T-helper 1 cell treated with Interleukin-12 subunit alpha and Interleukin-12 subunit beta and Interleukin-4 antibody, amounts not matched to agents 30 μg/mL and 1 μg/mL, for 36 hours (primary cell): ENCODE measurements around the gene MYO9B.
"Not testable (repeated sequence)": the region's sequence is repeated elsewhere in the genome, so short reads cannot be mapped to it uniquely, and the experiment has no call there.

Experiments
- H3K27ac Mint-ChIP-seq: one replicate; pipeline ENCODE4 v1.8.0; 2021; ENCODE audit warnings: mild to moderate bottlenecking, mixed read lengths
- H3K27me3 Mint-ChIP-seq: one replicate; pipeline ENCODE4 v1.8.0; 2021; ENCODE audit warnings: low read depth, mixed read lengths
- H3K36me3 Mint-ChIP-seq: one replicate; pipeline ENCODE4 v1.8.0; 2021; ENCODE audit warnings: low read depth, mixed read lengths
- H3K4me1 Mint-ChIP-seq: one replicate; pipeline ENCODE4 v1.8.0; 2021; ENCODE audit warnings: low read depth, mixed read lengths
- H3K4me3 Mint-ChIP-seq: one replicate; pipeline ENCODE4 v1.8.0; 2021; ENCODE audit warnings: mild to moderate bottlenecking, moderate library complexity, mixed read lengths
- H3K9me3 Mint-ChIP-seq: one replicate; pipeline ENCODE4 v1.8.0; 2021; ENCODE audit warnings: mixed read lengths

Gene MYO9B

GRCh38 chr19:17128820-17129219 is 53.2 kb downstream of the MYO9B start:
- Mint-ChIP-seq H3K36me3 (peaks cover 11% of the 10 kb centered on the region), H3K9me3 (no peaks in the 10 kb centered on the region), H3K4me3 (no peak overlapping the region), H3K4me1 (peaks cover 15% of the 10 kb centered on the region), H3K27me3 (no peaks in the 10 kb centered on the region), H3K27ac (no peak overlapping the region)

DNA sequence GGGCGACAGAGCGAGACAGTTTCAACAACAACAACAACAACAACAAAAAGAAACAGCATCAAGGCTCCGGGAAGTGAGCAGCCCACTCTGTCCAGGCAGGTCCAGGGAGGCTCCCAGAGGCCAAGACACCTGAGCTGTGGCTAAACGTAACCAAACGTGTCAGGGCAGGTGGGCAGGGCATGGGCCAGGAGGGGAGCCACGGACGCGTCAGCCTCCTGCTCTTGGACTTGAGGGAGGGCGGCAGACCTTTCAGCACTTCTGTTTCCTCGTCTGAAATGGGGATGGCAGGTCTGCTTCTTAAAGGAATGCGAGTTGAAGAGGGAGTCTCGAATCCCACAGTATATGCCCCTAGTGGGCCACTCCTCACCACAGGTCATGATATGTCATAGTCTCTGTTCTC is 53.8 kb downstream of the MYO9B start:
- Mint-ChIP-seq H3K27me3 (no peaks in the 10 kb centered on the region), H3K4me1 (peaks cover 18% of the 10 kb centered on the region), H3K27ac (no peak overlapping the region), H3K36me3 (peaks cover 15% of the 10 kb centered on the region), H3K4me3 (no peak overlapping the region), H3K9me3 (no peaks in the 10 kb centered on the region)

DNA sequence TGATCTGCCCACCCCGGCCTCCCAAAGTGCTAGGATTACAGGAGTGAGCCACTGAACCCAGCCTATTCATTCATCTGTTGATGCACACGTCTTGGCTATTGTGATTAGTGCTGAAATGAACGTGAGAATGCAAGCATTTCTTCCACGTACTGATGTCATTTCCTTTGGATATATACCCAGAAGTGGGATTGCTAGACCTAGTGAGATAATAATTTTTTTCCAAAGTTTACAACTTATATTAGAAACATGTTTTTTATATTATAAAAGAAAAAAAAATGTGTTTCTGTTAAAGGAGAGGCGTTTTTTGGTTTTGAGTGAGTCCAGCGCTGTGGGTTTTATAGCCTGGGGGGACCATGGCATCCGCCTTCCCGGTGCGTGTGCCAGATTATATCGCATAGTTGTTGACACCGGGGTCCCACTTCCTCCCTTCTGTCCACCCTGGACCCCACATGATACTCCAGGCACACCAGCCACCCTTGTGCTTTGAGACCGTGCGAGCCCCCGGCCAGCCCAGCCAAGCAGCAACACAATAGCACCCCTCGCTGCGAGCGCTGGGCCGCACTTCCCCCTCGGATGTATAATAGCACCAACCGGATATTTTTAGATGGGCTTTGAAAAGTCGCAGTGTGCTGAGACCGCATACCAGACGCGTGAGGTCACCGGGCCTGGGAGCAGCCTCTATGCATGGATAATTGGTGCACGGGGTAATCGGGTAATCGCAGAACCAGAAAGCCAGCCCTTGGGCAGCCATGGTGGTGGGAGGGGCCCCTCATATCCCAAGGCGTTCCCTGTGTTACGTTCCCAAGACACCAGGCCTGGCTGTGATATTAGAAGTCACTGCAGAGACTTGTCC is 59.6 kb downstream of the MYO9B start:
- H3K36me3 Mint-ChIP-seq, result peaks cover 25% of the 10 kb centered on the region
- no peaks in the 10 kb centered on the region for H3K9me3 Mint-ChIP-seq
- H3K4me3 Mint-ChIP-seq, result peak overlapping the region; percentile 17
- peaks cover 7% of the 10 kb centered on the region for H3K4me1 Mint-ChIP-seq
- no peak overlapping the region for H3K27ac Mint-ChIP-seq
- H3K27me3 Mint-ChIP-seq, result no peaks in the 10 kb centered on the region

DNA sequence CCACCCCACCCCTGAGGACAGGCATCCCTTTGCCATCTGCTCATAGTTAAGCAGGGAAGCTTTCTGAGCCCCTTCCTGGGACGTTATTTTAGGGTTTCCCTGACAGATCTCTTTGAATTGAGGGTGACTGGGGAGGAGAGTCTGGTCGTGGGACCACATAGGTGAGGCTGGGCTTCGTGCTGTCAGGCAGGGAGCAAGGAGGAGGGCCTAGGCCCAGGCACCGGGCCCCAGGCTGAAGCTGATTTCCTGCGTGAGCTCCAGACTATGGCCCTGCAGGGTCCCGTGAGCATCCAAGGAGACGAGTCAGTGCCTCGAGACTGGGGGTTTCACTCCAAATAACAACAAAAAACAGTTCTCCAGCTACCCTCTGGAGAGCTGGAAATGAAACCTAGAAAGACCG is 60.4 kb downstream of the MYO9B start:
- H3K4me3 Mint-ChIP-seq, result no peak overlapping the region
- H3K4me1 Mint-ChIP-seq, result peaks cover 8% of the 10 kb centered on the region
- peaks cover 22% of the 10 kb centered on the region for H3K36me3 Mint-ChIP-seq
- H3K9me3 Mint-ChIP-seq, result no peaks in the 10 kb centered on the region
- H3K27me3 Mint-ChIP-seq, result no peaks in the 10 kb centered on the region
- no peak overlapping the region for H3K27ac Mint-ChIP-seq

DNA sequence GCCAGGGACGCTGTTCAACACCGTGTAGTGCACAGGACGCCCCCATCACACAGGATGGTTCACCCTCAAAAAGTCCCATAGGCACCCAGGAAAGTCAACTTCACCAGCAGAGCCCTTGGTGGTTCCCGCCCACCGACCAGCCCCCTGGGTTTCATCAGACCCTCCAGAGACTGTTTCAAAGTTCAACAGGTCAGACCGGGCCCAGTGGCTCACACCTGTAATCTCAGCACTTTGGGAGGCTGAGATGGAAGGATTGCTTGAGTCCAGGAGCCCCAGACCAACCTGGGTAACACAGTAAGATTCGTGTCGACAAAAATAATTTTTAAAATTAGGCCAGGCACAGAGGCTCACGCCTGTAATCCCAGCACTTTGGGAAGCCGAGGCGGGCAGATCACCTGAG is 61.0 kb downstream of the MYO9B start:
- Mint-ChIP-seq H3K27me3 (no peaks in the 10 kb centered on the region), H3K4me1 (peaks cover 13% of the 10 kb centered on the region), H3K4me3 (no peak overlapping the region), H3K36me3 (peaks cover 27% of the 10 kb centered on the region), H3K27ac (no peak overlapping the region), H3K9me3 (no peaks in the 10 kb centered on the region)

- H3K9me3 Mint-ChIP-seq, result no peaks in the 10 kb centered on the region
- H3K27ac Mint-ChIP-seq, result no peak overlapping the region
- H3K27me3 Mint-ChIP-seq, result no peaks in the 10 kb centered on the region
- peaks cover 29% of the 10 kb centered on the region for H3K36me3 Mint-ChIP-seq
- peaks cover 13% of the 10 kb centered on the region for H3K4me1 Mint-ChIP-seq
- H3K4me3 Mint-ChIP-seq, result no peak overlapping the region
Observed at GRCh38 chr19:17137417-17137816, 61.8 kb downstream of the MYO9B start.

DNA sequence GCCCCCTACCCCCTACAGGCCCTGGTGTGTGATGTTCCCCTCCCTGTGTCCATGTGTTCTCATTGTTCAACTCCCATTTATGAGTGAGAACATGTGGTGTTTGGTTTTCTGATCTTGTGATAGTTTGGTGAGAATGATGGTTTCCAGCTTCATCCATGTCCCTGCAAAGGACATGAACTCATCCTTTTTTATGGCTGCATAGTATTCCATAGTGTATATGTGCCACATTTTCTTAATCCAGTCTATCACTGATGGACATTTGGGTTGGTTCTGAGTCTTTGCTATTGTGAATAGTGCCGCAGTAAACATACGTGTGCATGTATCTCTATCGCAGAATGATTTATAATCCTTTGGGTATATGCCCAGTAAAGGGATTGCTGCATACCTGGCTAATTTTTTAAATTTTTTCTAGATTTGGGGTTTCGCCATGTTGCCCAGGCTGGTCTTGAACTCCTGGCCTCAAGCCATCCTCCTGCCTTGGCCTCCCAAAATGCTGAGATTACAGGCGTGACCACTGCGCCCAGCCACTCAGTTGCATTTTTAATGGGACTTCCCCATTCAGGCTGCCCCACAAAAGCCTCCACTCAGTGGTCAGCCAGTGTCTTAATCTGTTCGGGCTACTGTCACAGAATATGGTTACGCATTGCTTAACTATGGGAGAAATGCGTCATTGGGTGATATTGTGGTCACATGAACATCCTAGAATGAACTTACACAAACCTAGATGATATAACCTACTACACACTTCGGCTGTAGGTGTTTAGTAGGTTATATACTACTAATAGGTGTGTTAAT is 62.7 kb downstream of the MYO9B start:
- peaks cover 14% of the 10 kb centered on the region for H3K4me1 Mint-ChIP-seq
- H3K36me3 Mint-ChIP-seq, result peaks cover 34% of the 10 kb centered on the region
- H3K27me3 Mint-ChIP-seq, H3K9me3 Mint-ChIP-seq, H3K4me3 Mint-ChIP-seq, H3K27ac Mint-ChIP-seq: not testable (repeated sequence)

GRCh38 chr19:17138937-17139598 is 63.5 kb downstream of the MYO9B start:
- Mint-ChIP-seq H3K27ac (no peak overlapping the region), H3K4me1 (peaks cover 12% of the 10 kb centered on the region), H3K27me3 (no peaks in the 10 kb centered on the region), H3K36me3 (peaks cover 33% of the 10 kb centered on the region), H3K9me3 (no peaks in the 10 kb centered on the region), H3K4me3 (no peak overlapping the region)

DNA sequence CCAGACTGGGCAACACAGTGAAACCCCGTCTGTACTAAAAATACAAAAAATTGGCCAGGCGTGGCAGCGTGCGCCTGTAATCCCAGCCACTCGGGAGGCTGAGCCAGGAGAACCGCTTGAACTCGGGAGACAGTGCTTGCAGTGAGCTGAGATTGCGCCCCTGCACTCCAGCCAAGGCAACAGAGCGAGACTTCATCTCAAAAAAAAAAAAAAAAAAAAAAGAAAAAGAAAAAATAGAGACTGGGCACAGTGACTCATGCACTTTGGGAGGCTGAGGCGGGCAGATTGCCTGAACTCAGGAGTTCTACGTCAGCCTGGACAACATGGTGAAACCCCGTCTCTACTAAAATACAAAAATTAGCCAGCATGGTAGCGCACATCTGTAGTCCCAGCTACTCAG is 69.2 kb downstream of the MYO9B start:
- H3K4me3 Mint-ChIP-seq, H3K27ac Mint-ChIP-seq, H3K9me3 Mint-ChIP-seq, H3K4me1 Mint-ChIP-seq, H3K27me3 Mint-ChIP-seq: not testable (repeated sequence)
- H3K36me3 Mint-ChIP-seq, result peaks cover 22% of the 10 kb centered on the region

DNA sequence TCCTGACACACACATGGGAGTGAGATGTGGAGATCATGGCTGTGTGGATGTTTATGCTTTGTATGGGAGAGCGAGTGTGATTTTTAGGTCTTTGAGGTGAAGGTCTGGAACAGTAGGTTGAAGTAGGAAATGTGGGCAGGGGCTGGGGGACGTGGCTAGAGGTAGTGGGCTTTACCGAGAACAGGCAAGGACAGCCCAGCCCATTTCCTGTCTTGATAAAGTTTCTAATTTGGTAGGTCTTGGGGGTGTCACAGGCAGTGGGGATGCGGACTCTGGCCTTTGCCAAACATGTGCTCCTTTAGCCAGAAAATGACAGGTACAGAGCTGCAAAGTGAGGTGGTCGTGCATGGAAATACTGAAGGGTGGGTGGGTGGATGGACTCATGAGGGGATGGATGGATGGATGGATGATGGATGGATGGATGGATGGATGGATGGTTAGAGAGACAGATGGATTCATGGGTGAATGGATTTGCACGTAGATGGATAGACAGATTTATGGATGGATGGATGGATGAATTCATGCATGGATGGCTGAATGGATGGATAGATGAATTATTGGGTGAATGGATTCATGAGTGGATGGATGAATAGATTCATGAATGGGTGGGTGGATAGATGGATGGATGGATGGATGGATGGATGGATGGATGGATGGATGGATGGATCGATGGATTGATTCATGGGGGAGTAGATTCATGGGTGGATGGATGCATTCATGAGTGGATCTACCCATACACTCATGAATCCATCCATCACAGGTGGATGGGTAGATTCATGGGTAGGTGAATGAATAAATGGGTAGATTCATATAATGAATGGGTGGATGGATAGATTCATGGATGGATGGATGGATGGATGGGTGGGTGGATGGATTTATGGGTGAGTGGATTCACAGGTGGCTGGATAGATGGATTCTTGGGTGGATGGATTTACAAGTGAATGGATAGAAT is 70.2 kb downstream of the MYO9B start:
- Mint-ChIP-seq H3K4me3 (no peak overlapping the region), H3K4me1 (peaks cover 7% of the 10 kb centered on the region), H3K36me3 (peaks cover 18% of the 10 kb centered on the region), H3K9me3 (no peaks in the 10 kb centered on the region), H3K27me3 (no peaks in the 10 kb centered on the region), H3K27ac (no peak overlapping the region)

- H3K9me3 Mint-ChIP-seq, result no peaks in the 10 kb centered on the region
- no peaks in the 10 kb centered on the region for H3K27me3 Mint-ChIP-seq
- H3K4me1 Mint-ChIP-seq, result peaks cover 2% of the 10 kb centered on the region
- H3K27ac Mint-ChIP-seq, result no peak overlapping the region
- H3K4me3 Mint-ChIP-seq, result no peak overlapping the region
- H3K36me3 Mint-ChIP-seq, result peaks cover 17% of the 10 kb centered on the region
Observed at GRCh38 chr19:17148130-17148529, 72.6 kb downstream of the MYO9B start.

DNA sequence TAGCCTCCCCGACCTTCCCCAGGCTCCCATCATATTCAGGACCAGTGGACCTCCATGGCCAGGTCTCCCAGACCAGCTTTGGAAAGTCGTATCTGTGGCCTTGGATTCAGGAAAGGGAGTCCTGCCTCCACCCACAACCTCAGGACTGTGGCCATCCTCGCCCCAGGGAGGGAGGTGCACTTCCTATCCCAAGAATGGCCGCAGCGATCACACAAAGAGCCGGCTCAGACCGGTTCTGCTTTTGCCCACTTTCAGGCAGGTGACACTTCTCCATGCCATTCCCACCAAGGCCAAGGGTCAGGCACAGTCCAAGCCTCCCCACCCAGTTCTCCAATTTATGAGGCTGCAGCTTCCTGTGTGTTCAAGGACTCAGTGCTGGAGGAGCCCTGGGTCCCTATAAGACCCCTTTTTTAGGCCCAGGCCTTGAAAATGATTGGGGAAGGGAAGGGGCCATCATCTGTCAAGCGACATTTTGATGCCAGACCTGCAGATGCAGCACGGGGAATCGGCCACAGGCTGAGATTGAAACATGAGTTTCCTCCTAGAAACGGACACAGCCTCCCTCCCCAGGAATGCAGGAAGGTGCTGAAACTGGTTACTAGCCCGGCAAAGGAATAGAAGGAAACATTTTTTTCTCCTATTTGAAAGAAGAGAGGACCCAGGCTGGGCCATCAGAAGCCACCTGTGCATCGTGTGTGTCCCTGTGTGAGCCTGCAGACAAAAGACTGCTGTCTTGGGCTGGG is 74.0 kb downstream of the MYO9B start:
- H3K27ac Mint-ChIP-seq, result no peak overlapping the region
- no peak overlapping the region for H3K4me3 Mint-ChIP-seq
- H3K4me1 Mint-ChIP-seq, result peaks cover 1% of the 10 kb centered on the region
- no peaks in the 10 kb centered on the region for H3K9me3 Mint-ChIP-seq
- no peaks in the 10 kb centered on the region for H3K27me3 Mint-ChIP-seq
- peaks cover 23% of the 10 kb centered on the region for H3K36me3 Mint-ChIP-seq

DNA sequence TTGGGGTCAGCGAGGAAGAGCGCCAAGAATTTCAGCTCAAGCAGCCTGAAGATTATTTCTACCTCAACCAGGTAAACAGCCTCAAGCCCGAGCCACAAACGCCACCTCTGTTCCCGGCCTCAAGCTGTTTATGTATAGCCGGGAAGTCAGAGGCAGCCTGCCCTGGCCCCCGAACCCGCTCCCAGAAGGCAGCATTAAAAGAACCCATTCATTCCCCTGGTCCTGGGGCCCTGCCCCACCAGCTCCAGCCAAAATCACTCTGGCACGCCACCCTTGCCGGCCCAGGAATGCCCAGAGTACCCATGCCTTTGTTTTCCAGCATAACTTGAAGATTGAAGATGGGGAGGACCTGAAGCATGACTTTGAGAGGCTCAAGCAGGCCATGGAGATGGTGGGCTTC is 78.4 kb downstream of the MYO9B start:
- Mint-ChIP-seq H3K4me3 (no peak overlapping the region), H3K36me3 (peaks cover 33% of the 10 kb centered on the region), H3K9me3 (no peaks in the 10 kb centered on the region), H3K4me1 (peaks cover 1% of the 10 kb centered on the region), H3K27me3 (no peaks in the 10 kb centered on the region), H3K27ac (no peak overlapping the region)
